SK-N-SH (cell line): Measurements from ENCODE around the gene WDFY2.

Experiments
- CHD2 ChIP-seq: fragments of 150-350 bp; IDR thresholded peaks from 2 replicates; pipeline ENCODE4 v1.6.1; 2018; ENCODE audit warnings: low read length; ENCODE audit not compliant: partially characterized antibody
- CTCF ChIP-seq: fragments of 200-600 bp; sonication (generic); IDR thresholded peaks from 2 replicates; pipeline ENCODE4 v1.6.1; 2017; ENCODE audit warnings: antibody characterized with exemption, mild to moderate bottlenecking, moderate library complexity
- TAF1 ChIP-seq: IDR thresholded peaks from 2 replicates; pipeline ENCODE4 v1.6.1; 2012; ENCODE audit warnings: low read depth, mild to moderate bottlenecking, low read length, moderate library complexity, borderline replicate concordance

GRCh38 chr13:51687947-51688714, 103.9 kb downstream of the WDFY2 start:
- no peak for TF ChIP-seq CHD2
- TF ChIP-seq CTCF: no peak
- TF ChIP-seq TAF1: no peak
